ENCODE results near the gene DDR1.

Gene DDR1

GRCh38 chr6:30903236-30903635 lies 18.9 kb downstream of the DDR1 start:
- no peak for TF ChIP-seq FOXM1 (IDR thresholded peaks at IDR 0.05; ENCODE audit: borderline replicate concordance, low read depth)
- TF ChIP-seq, protein P1, sequence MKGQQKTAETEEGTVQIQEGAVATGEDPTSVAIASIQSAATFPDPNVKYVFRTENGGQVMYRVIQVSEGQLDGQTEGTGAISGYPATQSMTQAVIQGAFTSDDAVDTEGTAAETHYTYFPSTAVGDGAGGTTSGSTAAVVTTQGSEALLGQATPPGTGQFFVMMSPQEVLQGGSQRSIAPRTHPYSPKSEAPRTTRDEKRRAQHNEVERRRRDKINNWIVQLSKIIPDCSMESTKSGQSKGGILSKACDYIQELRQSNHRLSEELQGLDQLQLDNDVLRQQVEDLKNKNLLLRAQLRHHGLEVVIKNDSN (IDR thresholded peaks at IDR 0.05), result no peak
- TF ChIP-seq NFIC (IDR thresholded peaks at IDR 0.05), result no peak
- TF ChIP-seq TCF12 (IDR thresholded peaks at IDR 0.05; ENCODE audit: low read depth), result no peak
- no peak for TF ChIP-seq TAF1 (IDR thresholded peaks at IDR 0.05; ENCODE audit: low read depth)
- TF ChIP-seq ZBTB7A (IDR thresholded peaks at IDR 0.05; ENCODE audit: low read depth), result no peak
- TF ChIP-seq EP300 (IDR thresholded peaks at IDR 0.05; ENCODE audit: borderline replicate concordance), result no peak
- TF ChIP-seq CEBPB (IDR thresholded peaks at IDR 0.05), result no peak
- TF ChIP-seq RAD21 (IDR thresholded peaks at IDR 0.05; ENCODE audit: low read depth), result no peak
- no peak for TF ChIP-seq YY1 (IDR thresholded peaks at IDR 0.05; ENCODE audit: low read depth)
- TF ChIP-seq, protein P2, sequence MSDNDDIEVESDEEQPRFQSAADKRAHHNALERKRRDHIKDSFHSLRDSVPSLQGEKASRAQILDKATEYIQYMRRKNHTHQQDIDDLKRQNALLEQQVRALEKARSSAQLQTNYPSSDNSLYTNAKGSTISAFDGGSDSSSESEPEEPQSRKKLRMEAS (IDR thresholded peaks at IDR 0.05), result no peak
- no peak for TF ChIP-seq TEAD4 (IDR thresholded peaks at IDR 0.05)
- no peak for TF ChIP-seq EGR1 (IDR thresholded peaks at IDR 0.05)
- TF ChIP-seq, protein P3, sequence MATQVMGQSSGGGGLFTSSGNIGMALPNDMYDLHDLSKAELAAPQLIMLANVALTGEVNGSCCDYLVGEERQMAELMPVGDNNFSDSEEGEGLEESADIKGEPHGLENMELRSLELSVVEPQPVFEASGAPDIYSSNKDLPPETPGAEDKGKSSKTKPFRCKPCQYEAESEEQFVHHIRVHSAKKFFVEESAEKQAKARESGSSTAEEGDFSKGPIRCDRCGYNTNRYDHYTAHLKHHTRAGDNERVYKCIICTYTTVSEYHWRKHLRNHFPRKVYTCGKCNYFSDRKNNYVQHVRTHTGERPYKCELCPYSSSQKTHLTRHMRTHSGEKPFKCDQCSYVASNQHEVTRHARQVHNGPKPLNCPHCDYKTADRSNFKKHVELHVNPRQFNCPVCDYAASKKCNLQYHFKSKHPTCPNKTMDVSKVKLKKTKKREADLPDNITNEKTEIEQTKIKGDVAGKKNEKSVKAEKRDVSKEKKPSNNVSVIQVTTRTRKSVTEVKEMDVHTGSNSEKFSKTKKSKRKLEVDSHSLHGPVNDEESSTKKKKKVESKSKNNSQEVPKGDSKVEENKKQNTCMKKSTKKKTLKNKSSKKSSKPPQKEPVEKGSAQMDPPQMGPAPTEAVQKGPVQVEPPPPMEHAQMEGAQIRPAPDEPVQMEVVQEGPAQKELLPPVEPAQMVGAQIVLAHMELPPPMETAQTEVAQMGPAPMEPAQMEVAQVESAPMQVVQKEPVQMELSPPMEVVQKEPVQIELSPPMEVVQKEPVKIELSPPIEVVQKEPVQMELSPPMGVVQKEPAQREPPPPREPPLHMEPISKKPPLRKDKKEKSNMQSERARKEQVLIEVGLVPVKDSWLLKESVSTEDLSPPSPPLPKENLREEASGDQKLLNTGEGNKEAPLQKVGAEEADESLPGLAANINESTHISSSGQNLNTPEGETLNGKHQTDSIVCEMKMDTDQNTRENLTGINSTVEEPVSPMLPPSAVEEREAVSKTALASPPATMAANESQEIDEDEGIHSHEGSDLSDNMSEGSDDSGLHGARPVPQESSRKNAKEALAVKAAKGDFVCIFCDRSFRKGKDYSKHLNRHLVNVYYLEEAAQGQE (IDR thresholded peaks at IDR 0.05; ENCODE audit: low read depth), result no peak
- TF ChIP-seq CREB1 (IDR thresholded peaks at IDR 0.05; ENCODE audit: low read depth), result no peak

DNA sequence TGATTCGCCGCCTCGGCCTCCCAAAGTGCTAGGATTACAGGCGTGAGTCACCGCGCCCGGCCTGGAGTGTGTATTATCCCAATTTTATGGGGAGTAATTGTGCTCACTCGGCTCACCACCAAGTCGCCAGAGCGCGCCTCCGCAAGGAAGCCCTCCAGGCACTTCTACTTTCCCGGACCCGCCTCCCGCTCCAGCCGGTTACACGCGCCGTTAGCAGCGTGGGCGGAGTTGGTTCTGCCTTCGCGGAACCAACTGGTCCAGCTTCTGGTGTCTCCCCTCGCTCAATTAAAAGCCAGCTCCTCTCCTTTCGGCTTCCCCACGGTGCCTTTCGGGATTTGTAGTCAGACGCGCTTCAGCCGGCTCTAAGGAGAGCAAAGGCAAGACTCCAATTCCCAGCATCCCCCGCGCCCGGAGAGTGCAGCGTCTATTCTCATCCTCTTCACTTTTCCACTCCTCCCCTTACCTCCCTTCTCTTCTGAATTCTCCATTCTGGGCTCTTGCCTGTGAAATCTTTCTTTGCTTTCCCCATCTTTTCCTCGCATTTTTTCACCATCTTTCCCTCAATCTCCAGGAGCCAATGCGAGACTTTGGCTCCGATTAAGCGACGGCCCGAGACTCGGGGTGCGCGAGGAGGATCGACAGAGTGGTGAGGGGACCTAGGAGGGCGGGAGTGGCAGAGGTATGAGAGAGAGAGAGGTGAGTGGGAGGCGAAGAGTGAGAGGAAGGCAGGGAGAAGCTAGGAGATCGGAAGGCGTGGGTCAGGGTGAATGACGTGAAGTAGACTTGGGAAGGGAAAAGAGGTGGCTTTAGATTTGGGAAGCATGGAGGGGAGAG lies 23.7 kb downstream of the DDR1 start, which contains the start of gene GTF2H4:
Gene GTF2H4, plus strand, starts transcription at position 450 of the 834 bp plus-strand sequence.
- TF ChIP-seq EGR1 (IDR thresholded peaks at IDR 0.05) (peak; percentile 98), RAD21 (IDR thresholded peaks at IDR 0.05; ENCODE audit: low read depth) (no peak), TCF12 (IDR thresholded peaks at IDR 0.05; ENCODE audit: low read depth) (peak; percentile 68), TEAD4 (IDR thresholded peaks at IDR 0.05) (no peak), ZBTB7A (IDR thresholded peaks at IDR 0.05; ENCODE audit: low read depth) (no peak), TAF1 (IDR thresholded peaks at IDR 0.05; ENCODE audit: low read depth) (peak; percentile 59; the same call in 1 of the 2 replicates), FOXM1 (IDR thresholded peaks at IDR 0.05; ENCODE audit: borderline replicate concordance, low read depth) (no peak), CREB1 (IDR thresholded peaks at IDR 0.05; ENCODE audit: low read depth) (no peak), NFIC (IDR thresholded peaks at IDR 0.05) (peak; percentile 37; the same call in 1 of the 2 replicates), EP300 (IDR thresholded peaks at IDR 0.05; ENCODE audit: borderline replicate concordance) (no peak), CEBPB (IDR thresholded peaks at IDR 0.05) (no peak), YY1 (IDR thresholded peaks at IDR 0.05; ENCODE audit: low read depth) (peak; percentile 45)
- TF ChIP-seq, protein P3 (IDR thresholded peaks at IDR 0.05; ENCODE audit: low read depth), result 0 out of 2 replicates have a peak, but pooled peaks have one; percentile 17
- TF ChIP-seq, protein P1 (IDR thresholded peaks at IDR 0.05), result peak; percentile 57
- TF ChIP-seq, protein P2 (IDR thresholded peaks at IDR 0.05), result peak; percentile 81

GRCh38 chr6:30908700-30909099 lies 24.4 kb downstream of the DDR1 start:
- no peak for TF ChIP-seq NFIC (IDR thresholded peaks at IDR 0.05)
- no peak for TF ChIP-seq FOXM1 (IDR thresholded peaks at IDR 0.05; ENCODE audit: borderline replicate concordance, low read depth)
- no peak for TF ChIP-seq YY1 (IDR thresholded peaks at IDR 0.05; ENCODE audit: low read depth)
- no peak for TF ChIP-seq TAF1 (IDR thresholded peaks at IDR 0.05; ENCODE audit: low read depth)
- TF ChIP-seq, protein P1 (IDR thresholded peaks at IDR 0.05), result no peak

DNA sequence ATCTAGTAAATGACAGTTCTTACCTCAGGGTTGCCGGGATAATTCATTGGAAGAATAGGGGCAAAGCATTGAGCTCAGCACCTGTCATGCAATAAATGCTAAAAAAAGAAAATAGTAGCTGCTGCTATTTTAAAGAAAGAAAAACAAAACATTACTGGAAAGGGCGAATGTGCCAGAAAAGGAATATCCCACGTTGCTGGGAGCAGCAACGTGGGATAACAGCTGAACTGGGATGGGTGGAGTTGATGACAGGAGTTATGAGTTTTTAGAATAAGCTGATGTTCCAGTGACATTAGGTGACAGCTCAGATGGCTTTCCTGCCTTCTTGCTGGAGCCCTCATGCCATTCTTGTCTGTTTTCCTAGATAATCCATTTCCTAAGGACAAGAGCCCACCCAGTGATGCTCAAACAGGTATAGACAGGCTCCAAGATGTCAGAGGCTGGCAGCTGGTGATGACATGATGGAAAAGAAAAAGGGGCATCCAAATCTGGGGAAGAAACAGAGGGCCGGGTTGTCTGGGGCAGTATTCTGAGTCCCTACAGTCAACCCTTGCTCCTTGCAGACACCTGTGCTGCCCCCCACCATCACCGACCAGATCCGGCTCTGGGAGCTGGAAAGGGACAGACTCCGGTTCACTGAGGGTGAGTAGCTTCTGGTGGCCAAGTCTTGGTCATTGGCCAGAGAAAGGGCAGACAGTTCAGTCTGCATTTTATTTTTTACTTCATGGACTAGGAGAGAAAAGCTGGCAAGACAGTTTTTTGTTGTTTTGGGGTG lies 28.6 kb downstream of the DDR1 start:
- TF ChIP-seq TAF1 (IDR thresholded peaks at IDR 0.05; ENCODE audit: low read depth) (no peak), TEAD4 (IDR thresholded peaks at IDR 0.05) (no peak)

DNA sequence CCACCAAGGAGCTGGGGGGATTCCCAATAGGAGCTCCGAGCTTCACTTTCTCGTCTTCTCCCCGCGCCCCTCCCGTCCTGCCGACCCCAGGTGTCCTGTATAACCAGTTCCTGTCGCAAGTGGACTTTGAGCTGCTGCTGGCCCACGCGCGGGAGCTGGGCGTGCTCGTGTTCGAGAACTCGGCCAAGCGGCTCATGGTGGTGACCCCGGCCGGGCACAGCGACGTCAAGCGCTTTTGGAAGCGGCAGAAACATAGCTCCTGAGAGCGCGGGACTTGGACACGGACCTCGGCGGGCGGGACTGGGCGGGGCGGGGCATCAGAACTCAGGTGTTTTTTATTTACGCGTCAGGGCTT lies 29.4 kb downstream of the DDR1 start:
- TF ChIP-seq TCF12 (IDR thresholded peaks at IDR 0.05; ENCODE audit: low read depth) (no peak), ZBTB7A (IDR thresholded peaks at IDR 0.05; ENCODE audit: low read depth) (no peak), EGR1 (IDR thresholded peaks at IDR 0.05) (no peak), FOXM1 (IDR thresholded peaks at IDR 0.05; ENCODE audit: borderline replicate concordance, low read depth) (no peak), EP300 (IDR thresholded peaks at IDR 0.05; ENCODE audit: borderline replicate concordance) (no peak), CREB1 (IDR thresholded peaks at IDR 0.05; ENCODE audit: low read depth) (no peak), RAD21 (IDR thresholded peaks at IDR 0.05; ENCODE audit: low read depth) (no peak), YY1 (IDR thresholded peaks at IDR 0.05; ENCODE audit: low read depth) (no peak), CEBPB (IDR thresholded peaks at IDR 0.05) (no peak), TEAD4 (IDR thresholded peaks at IDR 0.05) (no peak), TAF1 (IDR thresholded peaks at IDR 0.05; ENCODE audit: low read depth) (no peak), NFIC (IDR thresholded peaks at IDR 0.05) (no peak)
- TF ChIP-seq, protein P2 (IDR thresholded peaks at IDR 0.05), result no peak
- TF ChIP-seq, protein P1 (IDR thresholded peaks at IDR 0.05), result no peak
- TF ChIP-seq, protein P3 (IDR thresholded peaks at IDR 0.05; ENCODE audit: low read depth), result no peak
